Endometrium (tissue), 2 donors: Measurements from ENCODE around the gene RNF213.
A peak's percentile ranks its signal among the peaks of the same experiment; 100 is the strongest.
"Not testable (repeated sequence)": the region's sequence is repeated elsewhere in the genome, so short reads cannot be mapped to it uniquely, and the experiment has no call there.

Experiments
- FAIRE-seq: peaks from 2 replicates; lab custom pipeline; 2012; peaks lifted over from hg19 to GRCh38; lab: Jason Lieb, UNC
- donor health status: control.
- donor health status: control.

Gene RNF213

GRCh38 chr17:80295146-80295545 lies 34.5 kb downstream of the RNF213 start:
- FAIRE-seq = no peak

GRCh38 chr17:80295559-80295958 lies 34.9 kb downstream of the RNF213 start:
- FAIRE-seq = no peak

- no peak for FAIRE-seq
Measured at GRCh38 chr17:80296221-80296620, 35.6 kb downstream of the RNF213 start.

DNA sequence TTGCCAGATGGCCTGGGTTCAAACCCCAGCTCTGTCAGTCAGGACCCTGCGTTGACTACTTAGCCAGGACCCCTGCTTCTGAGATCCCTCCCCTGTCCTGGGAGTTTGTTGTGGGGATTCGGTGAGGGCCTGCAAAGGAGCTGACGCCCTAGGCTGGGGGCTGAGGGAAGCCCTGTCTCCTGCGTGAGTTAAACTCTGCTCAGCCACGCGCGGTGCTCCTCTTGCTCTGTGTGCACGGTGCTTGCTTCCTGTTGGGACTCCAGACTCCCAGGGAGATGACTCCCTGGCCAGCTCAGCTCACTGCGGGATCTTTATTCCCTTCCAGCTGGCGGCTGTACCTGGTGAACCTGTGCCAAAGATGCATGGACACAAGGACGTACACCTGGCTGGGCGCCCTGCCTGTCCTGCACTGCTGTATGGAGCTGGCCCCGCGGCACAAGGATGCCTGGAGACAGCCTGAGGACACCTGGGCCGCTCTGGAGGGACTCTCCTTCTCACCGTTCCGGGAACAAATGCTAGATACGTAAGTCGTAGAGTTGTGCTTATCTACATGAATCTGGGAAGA lies 37.4 kb downstream of the RNF213 start:
- FAIRE-seq = no peak

GRCh38 chr17:80299350-80300100 lies 38.9 kb downstream of the RNF213 start:
- peak; percentile 61 for FAIRE-seq

- not testable (repeated sequence) for FAIRE-seq
Measured at GRCh38 chr17:80300756-80301155, 40.1 kb downstream of the RNF213 start.

- FAIRE-seq = no peak
Measured at GRCh38 chr17:80303824-80304223, 43.2 kb downstream of the RNF213 start.

- no peak for FAIRE-seq
Measured at GRCh38 chr17:80307994-80308691, 47.5 kb downstream of the RNF213 start.

- peak; percentile 37 for FAIRE-seq
Measured at GRCh38 chr17:80308692-80309517, 48.3 kb downstream of the RNF213 start.

GRCh38 chr17:80311216-80311827 lies 50.7 kb downstream of the RNF213 start:
- no peak for FAIRE-seq

DNA sequence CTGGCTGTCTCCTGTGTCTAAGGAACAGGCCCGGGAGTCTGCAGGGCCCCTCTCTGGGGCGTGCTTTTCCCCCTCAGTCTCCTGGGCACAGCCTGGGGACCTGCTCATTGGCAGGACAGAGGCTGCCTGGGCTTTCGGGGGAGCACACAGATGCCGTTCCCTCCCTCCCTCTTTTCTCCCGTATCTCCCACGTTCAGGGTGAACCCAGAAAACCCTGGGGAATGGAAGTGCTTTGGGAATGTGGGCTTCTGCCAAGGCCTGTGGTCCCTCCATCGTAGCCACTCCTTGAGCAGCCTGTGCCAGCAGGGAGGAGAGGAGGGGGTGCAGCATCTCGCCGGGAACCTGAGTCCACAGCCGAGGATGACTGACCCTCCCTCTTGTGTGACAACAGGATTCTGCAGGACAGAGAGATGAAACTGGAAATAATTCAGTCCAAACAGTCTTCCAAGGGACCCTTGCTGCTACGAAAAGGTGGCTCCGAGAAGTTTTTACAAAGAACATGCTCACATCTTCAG lies 52.0 kb downstream of the RNF213 start:
- FAIRE-seq = no peak

DNA sequence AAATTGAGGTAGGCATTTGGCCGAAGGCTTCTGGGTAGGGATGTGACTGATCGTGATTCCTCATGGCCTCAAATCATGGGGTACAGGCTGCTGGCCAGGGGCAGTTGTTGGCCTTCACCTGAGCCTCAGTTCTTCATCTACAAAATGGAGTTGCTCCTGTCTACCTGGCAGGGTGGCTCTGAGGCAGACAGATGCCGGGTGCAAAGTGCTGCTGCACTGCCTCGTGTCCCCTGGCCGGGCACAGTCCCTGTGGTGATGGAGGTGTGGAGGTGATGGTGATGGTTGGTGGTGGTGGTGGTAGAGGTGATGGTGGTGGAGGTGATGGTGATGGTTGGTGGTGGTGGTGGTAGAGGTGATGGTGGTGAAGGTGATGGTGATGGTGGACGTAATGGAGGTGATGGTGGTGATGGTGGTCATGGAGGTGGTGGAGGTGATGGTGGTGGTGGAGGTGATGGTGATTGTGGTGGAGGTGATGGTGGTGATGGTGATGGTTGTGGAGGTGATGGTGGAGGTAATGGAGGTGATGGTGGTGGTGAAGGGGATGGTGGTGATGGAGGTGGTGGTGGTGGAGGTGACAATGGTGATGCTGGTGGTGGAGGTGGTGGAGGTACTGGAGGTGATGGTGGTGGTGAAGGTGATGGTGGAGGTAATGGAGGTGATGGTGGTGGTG lies 52.6 kb downstream of the RNF213 start:
- no peak for FAIRE-seq

GRCh38 chr17:80313946-80314345 lies 53.3 kb downstream of the RNF213 start:
- FAIRE-seq = not testable (repeated sequence)

- FAIRE-seq = no peak
Measured at GRCh38 chr17:80315517-80316182, 55.0 kb downstream of the RNF213 start.

DNA sequence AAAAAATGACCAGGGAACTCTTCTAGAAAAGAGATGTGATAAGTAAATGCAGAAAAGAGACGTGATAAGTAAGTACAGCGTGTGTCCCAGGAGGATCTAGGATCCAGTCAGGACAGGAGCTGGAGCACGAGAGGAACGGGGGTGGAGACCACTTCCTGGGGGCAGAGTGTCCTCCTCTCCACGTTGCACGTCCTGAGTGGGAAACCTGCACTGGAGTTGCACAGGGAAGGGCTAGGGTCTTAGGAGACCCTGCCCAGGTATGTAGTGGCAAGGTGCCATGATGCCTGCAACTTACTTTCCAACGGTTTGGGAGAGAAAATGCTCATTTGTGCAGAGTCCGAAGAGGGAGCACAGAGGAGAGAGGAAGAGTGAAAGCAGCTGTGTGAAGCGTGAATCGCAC lies 55.8 kb downstream of the RNF213 start:
- FAIRE-seq = no peak

- no peak for FAIRE-seq
Measured at GRCh38 chr17:80316927-80317705, 56.5 kb downstream of the RNF213 start.

DNA sequence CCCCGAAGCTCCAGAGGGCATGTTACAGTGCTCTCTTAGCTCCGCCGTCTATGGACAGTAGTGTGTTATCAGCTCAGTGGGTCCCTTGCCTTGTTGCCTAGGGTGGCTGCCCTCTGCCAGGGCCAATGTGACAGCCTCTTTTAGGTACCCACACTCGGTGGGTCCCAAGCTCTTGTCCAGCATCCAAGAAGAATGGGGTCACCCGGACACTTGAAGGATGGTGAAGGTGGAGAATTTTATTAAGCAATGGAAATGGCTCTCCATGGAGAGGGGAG lies 57.0 kb downstream of the RNF213 start:
- FAIRE-seq = no peak

GRCh38 chr17:80318166-80318565 lies 57.5 kb downstream of the RNF213 start:
- no peak for FAIRE-seq

- no peak for FAIRE-seq
Measured at GRCh38 chr17:80319262-80319998, 58.8 kb downstream of the RNF213 start.

DNA sequence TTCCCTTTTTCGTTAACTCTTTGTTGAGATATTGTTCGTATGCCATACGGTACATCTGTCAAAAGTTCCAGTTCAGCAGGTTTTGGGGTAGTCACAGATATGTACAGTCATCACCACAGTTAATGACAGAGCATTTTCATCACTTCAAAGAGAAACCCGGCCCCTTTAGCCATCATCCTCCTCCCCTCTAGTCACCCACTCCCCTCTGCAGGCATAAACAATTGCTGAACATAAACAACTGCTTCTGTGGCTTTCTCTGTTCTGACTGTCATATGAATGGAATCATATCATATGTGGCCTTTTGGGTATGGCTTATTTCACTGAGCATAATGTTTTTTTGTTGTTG lies 59.3 kb downstream of the RNF213 start:
- FAIRE-seq = no peak
